H1 (cell line): ENCODE measurements around the gene AKR7A3.
A peak's percentile ranks its signal among the peaks of the same experiment; 100 is the strongest.
"Not testable (repeated sequence)": the region's sequence is repeated elsewhere in the genome, so short reads cannot be mapped to it uniquely, and the experiment has no call there.

ENCODE experiments used
- CBX5 ChIP-seq: fragments of 300-800, 300-1000 bp; sonication (generic); IDR thresholded peaks from 2 replicates; pipeline ENCODE4 v1.7.1; 2016; ENCODE audit warnings: antibody characterized with exemption, low read length, low read depth
- CTCF ChIP-seq, 3 experiments: IDR thresholded peaks; 1 replicate in 2 of 3; 2 replicates in 1 of 3; pipeline versions ENCODE4 v1.5.1 to v1.6.1; 2011; ENCODE audit warnings: low read length in 3 of 3, mild to moderate bottlenecking in 3 of 3, inconsistent platforms in 2 of 3, low read depth in 1 of 3, moderate library complexity in 1 of 3; ENCODE audit not compliant: insufficient read depth in 1 of 3; ENCODE audit errors: control extremely low read depth in 1 of 3
- EP300 ChIP-seq, 2 experiments: IDR thresholded peaks; 1 replicate in 1 of 2; 2 replicates in 1 of 2; pipeline ENCODE4 v1.6.1; 2011 to 2012; ENCODE audit warnings: low read depth in 2 of 2, low read length in 2 of 2, mild to moderate bottlenecking in 2 of 2, borderline replicate concordance in 1 of 2, inconsistent platforms in 1 of 2, moderate library complexity in 1 of 2
- EZH2 ChIP-seq: fragments of 200-600 bp; sonication (generic); IDR thresholded peaks from 2 replicates; pipeline ENCODE4 v1.7.1; 2012; ENCODE audit warnings: low read depth, mild to moderate bottlenecking, moderate library complexity, low read length, inconsistent platforms; ENCODE audit not compliant: severe bottlenecking
- RAD21 ChIP-seq, 2 experiments: IDR thresholded peaks in 1 of 2; conservative IDR thresholded peaks in 1 of 2; 2 replicates each; pipeline ENCODE4 v1.6.1; 2011; ENCODE audit warnings: low read depth in 2 of 2, low read length in 2 of 2, improper control_type of control experiment in 1 of 2, inconsistent platforms in 1 of 2, mild to moderate bottlenecking in 1 of 2, moderate library complexity in 1 of 2
- RFX5 ChIP-seq: IDR thresholded peaks from 2 replicates; pipeline ENCODE4 v1.6.1; 2011; ENCODE audit warnings: low read depth, low read length, improper control_type of control experiment, borderline replicate concordance
- SIX5 ChIP-seq: IDR thresholded peaks from 2 replicates; pipeline ENCODE4 v1.6.1; 2011; ENCODE audit warnings: mild to moderate bottlenecking, low read depth, low read length
- ZNF274 ChIP-seq: IDR thresholded peaks from 2 replicates; pipeline ENCODE4 v1.7.0; 2012; ENCODE audit warnings: low read length, borderline replicate concordance; ENCODE audit errors: extremely low read depth

DNA sequence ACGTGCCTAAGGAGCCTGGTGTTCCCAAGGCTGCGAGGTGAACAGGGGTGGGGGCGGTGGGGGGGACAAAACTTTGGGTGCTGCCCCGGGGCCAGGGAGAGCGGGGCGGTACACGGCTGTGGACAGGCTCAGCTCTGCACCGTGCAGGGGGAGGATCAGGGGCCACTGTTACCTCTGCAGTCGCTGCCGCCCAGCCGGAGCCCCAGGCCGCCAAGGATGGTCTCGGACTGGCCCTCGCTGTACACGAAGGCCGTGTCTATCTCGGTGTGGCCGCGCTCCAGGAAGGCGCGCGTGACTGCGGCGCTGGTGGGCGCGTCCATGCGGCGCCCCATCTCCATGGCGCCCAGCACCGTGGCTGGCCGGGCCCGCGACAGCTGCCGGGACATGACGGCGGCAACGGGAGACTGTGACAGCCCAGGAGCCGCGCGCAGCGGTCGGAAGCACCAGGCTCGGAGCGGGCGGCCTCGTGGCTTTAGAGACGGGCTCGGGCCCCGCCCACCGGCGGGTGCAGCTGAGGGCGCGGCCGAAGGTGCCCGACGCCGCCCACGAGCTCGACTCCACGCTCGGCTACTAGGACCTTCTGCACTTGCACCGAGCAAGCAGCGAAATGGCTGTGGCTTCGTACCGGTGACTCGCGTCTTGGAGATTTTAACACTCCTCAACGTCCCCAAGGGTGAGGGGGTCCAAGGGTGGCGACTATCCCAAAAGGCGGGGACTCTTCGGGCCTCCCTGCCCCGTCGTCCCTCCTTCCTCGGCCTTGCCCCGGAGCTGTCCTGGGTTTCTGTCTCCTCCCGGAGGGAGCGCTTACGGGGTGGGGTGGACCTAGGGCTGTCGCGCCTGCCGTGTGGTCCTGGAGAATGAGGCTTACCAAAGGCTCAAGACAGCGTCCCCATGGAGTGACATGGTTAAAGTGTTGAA is at the start of gene AKR7A3:
- not testable (repeated sequence) for TF ChIP-seq CTCF (IDR thresholded peaks at IDR 0.05; ENCODE audit: control extremely low read depth in 1 of 3, insufficient read depth in 1 of 3, low read depth in 1 of 3, low read length in 3 of 3); SIX5; RAD21 (IDR thresholded peaks at IDR 0.05 in 1 of 2, conservative IDR thresholded peaks at IDR 0.05 in 1 of 2; ENCODE audit: low read depth in 2 of 2, low read length in 2 of 2); ZNF274; CBX5; RFX5; EP300 (IDR thresholded peaks at IDR 0.05; ENCODE audit: borderline replicate concordance in 1 of 2, low read depth in 2 of 2, low read length in 2 of 2)
- peak; percentile 58 for TF ChIP-seq EZH2
